Globus pallidus (tissue), 1 donor: ENCODE results near the gene VWA3B.
"Not testable (repeated sequence)": the region's sequence is repeated elsewhere in the genome, so short reads cannot be mapped to it uniquely, and the experiment has no call there.

Experiments
- DNase-seq: peaks from one replicate; pipeline ENCODE4 v3.0.0-alpha.2; 2015; ENCODE audit warnings: low spot score

Gene VWA3B

GRCh38 chr2:98137196-98137595 lies 50.2 kb downstream of the VWA3B start:
- no peak for DNase-seq

DNA sequence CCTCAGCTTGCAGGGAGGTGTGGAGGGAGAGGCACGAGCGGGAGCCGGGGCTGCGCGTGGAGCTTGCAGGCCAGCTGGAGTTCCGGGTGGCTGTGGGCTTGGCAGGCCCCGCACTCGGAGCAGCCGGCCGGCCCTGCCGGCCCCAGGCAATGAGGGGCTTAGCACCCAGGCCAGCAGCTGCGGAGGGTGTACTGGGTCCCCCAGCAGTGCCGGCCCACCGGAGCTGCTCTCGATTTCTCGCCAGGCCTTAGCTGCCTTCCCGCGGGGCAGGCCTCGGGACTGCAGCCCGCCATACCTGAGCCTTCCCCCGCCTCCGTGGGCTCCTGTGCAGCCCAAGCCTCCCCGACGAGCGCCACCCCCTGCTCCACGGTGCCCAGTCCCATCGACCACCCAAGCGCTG lies 52.0 kb downstream of the VWA3B start:
- not testable (repeated sequence) for DNase-seq

DNA sequence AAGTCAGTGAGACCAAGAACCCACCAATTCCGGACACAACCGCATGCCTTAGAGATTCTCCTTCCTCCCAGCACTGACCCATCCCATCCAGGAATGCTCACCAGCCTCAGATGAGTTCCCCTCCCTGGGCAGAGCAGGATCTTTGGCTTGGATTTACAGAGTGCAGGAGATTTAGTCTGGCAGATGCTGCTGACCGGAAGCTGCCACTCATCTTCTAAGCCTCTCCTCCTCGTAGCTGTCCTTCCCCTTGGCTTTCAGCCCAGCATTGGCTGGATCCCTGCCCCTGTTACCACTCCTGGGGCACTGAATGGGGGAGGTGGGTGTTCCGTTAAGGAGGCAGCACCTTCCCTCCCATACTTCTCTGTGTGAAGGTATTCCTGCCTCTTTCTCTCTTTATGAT lies 53.2 kb downstream of the VWA3B start:
- DNase-seq: no peak

DNA sequence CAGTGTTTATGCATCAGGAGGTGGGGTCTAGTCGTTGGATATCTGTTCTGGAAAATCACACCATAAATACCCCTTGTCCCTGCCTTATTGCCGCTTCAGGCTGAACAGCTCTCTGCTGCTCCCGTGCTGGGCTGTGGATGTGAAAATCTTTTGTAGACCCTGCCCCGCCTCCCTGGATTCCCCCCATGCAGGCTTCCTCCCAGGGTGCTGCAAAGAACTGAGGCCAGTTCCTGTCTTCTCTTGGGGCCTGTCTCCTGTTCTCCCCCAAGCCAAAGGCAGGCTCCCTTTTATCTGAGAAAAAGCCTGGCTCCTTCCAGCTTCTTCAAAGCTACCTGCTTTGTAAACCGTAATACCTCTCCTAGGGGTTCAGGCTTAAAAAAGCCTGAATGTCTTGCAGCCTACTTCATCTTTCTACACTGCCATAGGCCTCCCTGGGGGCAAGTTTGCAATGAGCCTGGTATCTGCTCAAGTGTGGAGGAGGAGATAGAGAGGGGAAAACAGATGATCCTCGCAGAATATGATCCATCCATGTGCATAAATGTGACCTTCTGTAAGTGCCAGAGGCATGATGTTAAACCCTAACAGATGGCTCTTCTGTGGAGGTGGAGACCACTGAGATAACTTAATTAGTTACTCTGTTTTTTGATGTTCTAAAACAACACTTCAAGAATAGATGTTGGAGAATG lies 55.3 kb downstream of the VWA3B start:
- no peak for DNase-seq

GRCh38 chr2:98145070-98145469 lies 58.1 kb downstream of the VWA3B start:
- no peak for DNase-seq

- not testable (repeated sequence) for DNase-seq
Measured at GRCh38 chr2:98147900-98148299, 60.9 kb downstream of the VWA3B start.

GRCh38 chr2:98148595-98149332 lies 61.8 kb downstream of the VWA3B start:
- no peak for DNase-seq

DNA sequence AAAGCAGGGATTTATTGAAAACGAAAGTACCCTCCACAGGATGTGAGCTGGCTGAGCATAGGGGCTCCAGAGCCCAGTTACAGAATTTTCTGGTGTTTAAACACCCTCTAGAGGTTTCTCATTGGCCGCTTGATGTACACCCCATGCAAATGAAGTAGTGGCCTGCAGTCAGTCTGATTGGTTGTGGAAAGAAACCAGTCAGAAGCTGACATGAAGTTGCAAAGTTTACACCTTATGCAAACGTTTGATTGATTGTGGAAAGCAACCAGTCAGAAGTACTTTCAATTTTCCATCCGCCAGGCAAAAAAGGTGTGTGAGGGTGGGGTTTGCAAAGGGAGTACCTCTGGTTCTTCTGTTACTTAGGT lies 62.3 kb downstream of the VWA3B start:
- DNase-seq: peak; percentile 69

DNA sequence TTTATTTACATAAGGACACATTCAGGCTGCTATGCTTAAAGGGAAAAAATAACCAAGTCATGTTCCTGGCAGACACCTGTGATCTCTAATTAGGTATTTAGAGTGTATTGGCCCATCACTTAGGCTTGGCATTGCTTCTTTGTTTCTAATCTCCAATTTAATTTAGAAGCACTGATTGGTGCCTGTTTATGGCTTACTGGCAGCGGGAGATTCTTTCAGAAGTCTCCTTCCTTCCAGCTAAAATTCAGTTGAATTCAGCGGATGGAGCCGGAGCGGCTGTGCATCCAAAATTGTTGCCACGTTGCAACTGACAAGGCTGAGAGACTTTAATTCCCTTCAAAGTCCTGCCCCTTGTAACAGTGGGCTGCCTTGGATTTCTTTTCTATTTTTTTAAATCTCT lies 66.5 kb downstream of the VWA3B start:
- no peak for DNase-seq

DNA sequence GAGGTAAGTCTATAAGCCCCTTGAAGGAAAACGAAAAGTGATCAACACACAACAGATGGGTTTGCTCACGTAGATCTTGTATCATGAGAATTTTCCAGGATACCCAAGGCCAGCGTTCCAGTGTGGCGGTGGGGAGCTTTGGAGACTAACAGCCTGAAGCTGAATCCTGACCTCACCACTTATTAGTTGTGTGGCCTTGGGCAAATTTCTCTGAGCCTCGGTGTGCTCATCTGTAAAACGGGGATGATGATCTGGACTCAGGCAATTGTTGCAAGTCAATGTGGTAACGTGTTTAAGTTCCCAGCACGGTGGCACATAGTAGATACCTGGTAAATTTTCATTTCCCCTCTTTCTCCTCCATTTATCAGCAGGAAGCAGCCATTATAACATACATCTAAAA lies 68.3 kb downstream of the VWA3B start:
- no peak for DNase-seq

GRCh38 chr2:98155716-98156115 lies 68.7 kb downstream of the VWA3B start:
- DNase-seq: no peak

DNA sequence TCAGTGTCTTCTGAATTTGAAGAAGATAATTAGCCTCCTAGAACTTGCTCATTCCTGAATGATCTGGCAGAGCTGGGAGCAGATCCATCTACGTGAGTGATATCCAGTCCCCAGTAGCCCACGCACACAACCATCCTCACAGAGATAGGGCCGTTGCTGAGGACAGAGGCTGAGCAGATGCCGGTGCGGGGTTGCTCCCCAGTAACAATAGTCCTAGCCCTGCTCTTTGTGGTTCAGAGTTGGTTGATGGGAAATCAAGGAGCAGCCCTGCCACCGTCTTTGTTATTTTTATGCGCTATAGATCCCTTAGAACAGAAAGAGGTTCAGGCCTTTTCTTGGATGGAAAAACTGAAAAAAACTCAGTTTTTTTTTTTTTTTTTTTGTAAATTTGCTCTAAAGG lies 69.3 kb downstream of the VWA3B start:
- no peak for DNase-seq

- no peak for DNase-seq
Measured at GRCh38 chr2:98157557-98157956, 70.6 kb downstream of the VWA3B start.

DNA sequence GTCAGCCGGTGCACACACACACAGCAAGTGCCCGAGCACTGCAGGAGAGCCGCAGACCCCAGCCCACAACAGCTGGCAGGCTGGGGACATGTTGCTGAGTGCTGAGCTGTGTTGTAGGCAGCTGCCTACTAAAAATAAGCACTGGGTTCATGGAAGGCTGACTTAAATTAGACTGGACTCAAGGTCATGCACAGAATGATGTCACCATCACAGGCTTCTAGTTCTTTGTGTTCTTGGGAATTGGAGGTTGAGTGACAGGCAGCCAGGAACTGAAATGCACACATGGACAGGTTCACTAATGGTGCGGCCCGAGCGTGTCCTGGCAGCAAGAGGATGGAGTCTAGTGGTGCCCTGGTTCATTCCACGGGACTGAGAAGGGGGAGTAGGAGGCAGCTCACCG lies 71.3 kb downstream of the VWA3B start:
- no peak for DNase-seq

- DNase-seq: no peak
Measured at GRCh38 chr2:98160554-98160953, 73.6 kb downstream of the VWA3B start.

- no peak for DNase-seq
Measured at GRCh38 chr2:98161186-98161585, 74.2 kb downstream of the VWA3B start.

DNA sequence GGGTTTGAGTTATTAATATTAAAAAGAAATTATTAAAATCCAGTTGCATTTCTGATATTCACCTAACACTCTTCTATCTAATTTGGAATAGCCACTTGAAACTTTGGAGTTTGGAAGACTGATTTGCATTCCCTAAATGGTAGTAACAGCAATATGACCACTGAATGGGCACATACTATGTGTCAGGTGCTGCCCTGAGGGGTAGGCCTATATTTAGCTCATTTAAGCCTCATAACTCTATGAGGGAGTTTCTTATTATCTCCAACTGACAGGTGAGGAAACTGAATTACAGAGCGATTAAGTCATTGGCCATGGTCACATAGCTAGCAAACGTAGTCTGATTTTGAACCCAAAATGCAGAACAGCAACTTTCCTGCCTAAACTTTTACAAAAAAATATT lies 77.3 kb downstream of the VWA3B start:
- DNase-seq: no peak

GRCh38 chr2:98165516-98166071 lies 78.6 kb downstream of the VWA3B start:
- no peak for DNase-seq

DNA sequence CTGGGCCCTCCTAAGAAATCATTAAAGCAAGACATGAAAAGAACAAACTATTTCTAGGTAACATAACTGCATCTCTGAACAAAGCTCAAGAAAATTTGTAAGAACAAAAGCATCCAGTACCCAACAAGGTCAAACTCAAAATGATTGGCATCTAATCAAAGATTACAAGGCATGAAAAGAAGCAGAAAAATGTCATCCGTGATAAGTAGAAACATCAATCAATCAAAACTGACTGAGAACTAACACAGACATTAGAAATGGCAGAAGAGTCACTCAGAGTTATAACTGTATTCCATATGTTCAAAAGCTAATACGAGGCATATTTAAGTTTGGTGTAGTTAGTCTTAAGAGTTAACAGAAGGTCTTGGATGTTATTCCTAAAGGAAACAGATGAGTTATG lies 80.9 kb downstream of the VWA3B start:
- no peak for DNase-seq

GRCh38 chr2:98170076-98170475 lies 83.1 kb downstream of the VWA3B start:
- no peak for DNase-seq

DNA sequence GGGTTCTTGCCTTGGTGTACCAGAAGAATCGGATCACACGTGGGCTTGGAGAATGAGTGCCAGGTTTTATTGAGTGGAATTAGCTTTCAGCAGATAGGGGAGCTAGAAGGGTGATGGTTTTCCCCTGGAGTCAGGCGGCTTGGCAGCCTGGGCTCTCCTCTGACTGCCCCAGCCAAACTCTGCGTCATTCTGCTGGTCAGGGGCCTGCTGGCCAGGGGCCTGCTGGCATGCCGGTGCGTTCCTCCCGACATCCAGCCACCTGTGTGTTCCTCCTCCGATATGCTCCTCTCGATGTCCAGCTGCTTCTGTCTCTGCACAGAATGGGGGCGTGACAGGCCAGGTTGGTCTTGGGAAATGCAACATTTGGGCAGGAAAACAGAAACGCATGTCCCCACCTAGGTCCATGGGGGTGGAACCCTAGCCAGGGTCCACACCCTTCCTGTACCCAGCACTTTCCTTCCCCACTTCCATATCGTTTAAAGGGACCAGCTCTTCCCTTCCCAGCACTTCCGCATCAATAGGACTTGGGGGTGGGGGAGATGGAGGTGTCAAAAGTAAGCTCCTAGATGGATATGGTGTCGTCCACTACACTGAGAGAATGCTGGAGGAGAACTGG lies 85.3 kb downstream of the VWA3B start:
- DNase-seq: no peak

GRCh38 chr2:98172951-98173350 lies 86.0 kb downstream of the VWA3B start:
- DNase-seq: no peak

DNA sequence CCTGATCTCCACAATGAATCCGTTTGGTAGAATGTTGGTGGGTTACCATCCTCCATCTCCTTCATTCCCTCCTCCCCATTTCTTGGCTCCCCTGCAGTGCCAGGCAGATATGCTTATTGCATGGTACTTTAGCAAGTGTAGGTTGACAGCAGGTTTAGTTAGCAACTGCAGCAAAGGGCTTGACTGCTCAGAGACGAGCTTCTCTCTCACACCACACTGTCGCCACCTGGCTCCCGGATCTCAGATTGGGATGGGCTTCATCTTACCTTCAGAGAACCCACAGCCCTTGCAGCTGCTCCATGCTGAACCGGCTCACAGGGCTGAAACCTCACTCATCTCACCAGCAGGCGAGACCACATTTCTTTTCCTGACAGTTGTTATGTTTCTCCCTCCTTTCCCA lies 88.8 kb downstream of the VWA3B start:
- DNase-seq: no peak
